Stimulated activated naive CD4-positive, alpha-beta T cell treated with Interleukin-2 at 50 U/mL for 16 hours (primary cell): Measurements from ENCODE around the gene LRRC8D.

Experiments used
- DNase-seq: peaks from one replicate; lab custom pipeline; 2025; lab: John Stamatoyannopoulos, UW

LRRC8D gene

GRCh38 chr1:89870998-89871397 lies 50.2 kb downstream of the LRRC8D start:
- no peak for DNase-seq

- DNase-seq = no peak
Observed at GRCh38 chr1:89871768-89872473, 51.1 kb downstream of the LRRC8D start.

- DNase-seq = no peak
Observed at GRCh38 chr1:89872567-89872966, 51.7 kb downstream of the LRRC8D start.

- no peak for DNase-seq
Observed at GRCh38 chr1:89873288-89873687, 52.5 kb downstream of the LRRC8D start.

- DNase-seq = no peak
Observed at GRCh38 chr1:89873770-89874169, 52.9 kb downstream of the LRRC8D start.

GRCh38 chr1:89876463-89876862 lies 55.6 kb downstream of the LRRC8D start:
- no peak for DNase-seq

- DNase-seq = no peak
Observed at GRCh38 chr1:89877756-89878155, 56.9 kb downstream of the LRRC8D start.

- no peak for DNase-seq
Observed at GRCh38 chr1:89878256-89878655, 57.4 kb downstream of the LRRC8D start.

- no peak for DNase-seq
Observed at GRCh38 chr1:89880679-89881078, 59.8 kb downstream of the LRRC8D start.

- DNase-seq = no peak
Observed at GRCh38 chr1:89881415-89882058, 60.7 kb downstream of the LRRC8D start.

GRCh38 chr1:89882348-89883029 lies 61.7 kb downstream of the LRRC8D start:
- DNase-seq = no peak

- DNase-seq = no peak
Observed at GRCh38 chr1:89883030-89883379, 62.2 kb downstream of the LRRC8D start.

GRCh38 chr1:89884718-89885596 lies 64.1 kb downstream of the LRRC8D start:
- no peak for DNase-seq

- no peak for DNase-seq
Observed at GRCh38 chr1:89887270-89887669, 66.4 kb downstream of the LRRC8D start.

- DNase-seq = no peak
Observed at GRCh38 chr1:89887713-89888112, 66.9 kb downstream of the LRRC8D start.

- DNase-seq = no peak
Observed at GRCh38 chr1:89888480-89889322, 67.9 kb downstream of the LRRC8D start.

- DNase-seq = no peak
Observed at GRCh38 chr1:89889323-89889615, 68.4 kb downstream of the LRRC8D start.

- no peak for DNase-seq
Observed at GRCh38 chr1:89890085-89890752, 69.4 kb downstream of the LRRC8D start.

- no peak for DNase-seq
Observed at GRCh38 chr1:89892816-89893215, 72.0 kb downstream of the LRRC8D start.

- DNase-seq = no peak
Observed at GRCh38 chr1:89894210-89895201, 73.7 kb downstream of the LRRC8D start.
